DOHH2 (cell line): ENCODE results near the gene BNC2.

Experiments
- H3F3A ChIP-seq: fragments of 200-600 bp; sonication (generic), shearing (Covaris generic); 2 replicates; pipeline ENCODE4 v1.6.0; 2016; ENCODE audit warnings: antibody characterized with exemption, mild to moderate bottlenecking; ENCODE audit not compliant: control insufficient read depth, insufficient read depth
- H3K27ac ChIP-seq: fragments of 200-600 bp; sonication (generic); 2 replicates; pipeline ENCODE4 v1.5.1; 2014; ENCODE audit warnings: low read depth, mild to moderate bottlenecking, low read length, moderate library complexity
- H3K27me3 ChIP-seq: fragments of 200-600 bp; sonication (generic); 2 replicates; pipeline ENCODE4 v1.6.1; 2014; ENCODE audit warnings: mild to moderate bottlenecking, low read length, mixed read lengths; ENCODE audit not compliant: control insufficient read depth
- H3K36me3 ChIP-seq: fragments of 200-600 bp; sonication (generic); 2 replicates; pipeline ENCODE4 v1.6.1; 2014; ENCODE audit warnings: mild to moderate bottlenecking, low read length, moderate library complexity, mixed read lengths; ENCODE audit not compliant: control insufficient read depth
- H3K4me1 ChIP-seq: fragments of 200-600 bp; sonication (generic); 2 replicates; pipeline ENCODE4 v1.6.1; 2014; ENCODE audit warnings: mild to moderate bottlenecking, low read length, mixed read lengths; ENCODE audit not compliant: control insufficient read depth
- H3K4me2 ChIP-seq: fragments of 200-600 bp; sonication (generic); 2 replicates; pipeline ENCODE4 v1.6.0; 2014; ENCODE audit warnings: mild to moderate bottlenecking, low read length, moderate library complexity
- H3K4me3 ChIP-seq: fragments of 200-600 bp; sonication (generic); 2 replicates; pipeline ENCODE4 v1.5.1; 2014; ENCODE audit warnings: mild to moderate bottlenecking, low read length, mixed read lengths
- H3K79me2 ChIP-seq: fragments of 200-600 bp; sonication (generic); 2 replicates; pipeline ENCODE4 v1.6.1; 2014; ENCODE audit warnings: mild to moderate bottlenecking, low read length, mixed read lengths; ENCODE audit not compliant: control insufficient read depth
- H3K9me2 ChIP-seq: fragments of 200-600 bp; sonication (generic); replicated peaks from 2 replicates; pipeline ENCODE4 v1.6.1; 2014; ENCODE audit warnings: mild to moderate bottlenecking, low read length, mixed read lengths; ENCODE audit not compliant: control insufficient read depth
- H3K9me3 ChIP-seq: fragments of 200-600 bp; sonication (generic); 2 replicates; pipeline ENCODE4 v1.6.1; 2014; ENCODE audit warnings: antibody characterized with exemption, low read length, mixed read lengths; ENCODE audit not compliant: control insufficient read depth, insufficient read depth
- H4K20me1 ChIP-seq: fragments of 200-600 bp; sonication (generic); 2 replicates; pipeline ENCODE4 v1.6.0; 2014; ENCODE audit warnings: low read depth, mild to moderate bottlenecking, antibody characterized with exemption, low read length, moderate library complexity; ENCODE audit not compliant: control insufficient read depth, insufficient read depth
- CTCF ChIP-seq: fragments of 200-600 bp; sonication (generic); IDR thresholded peaks from one replicate; pipeline ENCODE4 v1.5.1; 2014; ENCODE audit warnings: antibody characterized with exemption, mild to moderate bottlenecking, low read depth, low read length; ENCODE audit not compliant: poor library complexity, severe bottlenecking
- EZH2phosphoT487 ChIP-seq: fragments of 200-600 bp; sonication (generic); IDR thresholded peaks from 2 replicates; pipeline ENCODE4 v1.6.1; 2017; ENCODE audit warnings: borderline replicate concordance, mild to moderate bottlenecking, antibody characterized with exemption, low read length, moderate library complexity, mixed read lengths

BNC2 gene

DNA sequence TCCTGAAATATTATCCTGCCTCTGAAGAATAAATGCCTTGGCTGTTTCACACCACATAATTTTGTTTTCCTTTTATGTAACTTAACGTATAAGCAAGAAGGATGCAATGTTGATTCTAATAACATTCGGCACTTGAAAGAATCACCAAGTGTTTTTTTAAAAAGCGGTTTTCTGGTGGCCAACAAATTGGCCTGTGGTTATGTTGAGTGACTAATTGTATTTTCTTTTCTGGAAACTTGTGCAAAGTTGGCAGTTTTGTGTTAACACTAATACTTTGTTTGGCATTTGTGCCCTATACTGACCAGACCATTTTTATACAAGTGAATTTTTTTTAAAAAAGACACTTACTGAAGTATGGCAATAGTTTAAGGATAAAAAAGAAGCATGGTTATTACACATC lies 452.7 kb downstream of the BNC2 start:
- H4K20me1 ChIP-seq: no peaks in the 10 kb centered on the region
- H3K79me2 ChIP-seq: no peaks in the 10 kb centered on the region
- no peaks in the 10 kb centered on the region for H3K4me1 ChIP-seq
- H3K36me3 ChIP-seq: no peaks in the 10 kb centered on the region
- no peaks in the 10 kb centered on the region for H3K27me3 ChIP-seq
- H3K27ac ChIP-seq: no peak overlapping the region
- TF ChIP-seq CTCF (no peak), EZH2phosphoT487 (no peak)
- H3K4me2 ChIP-seq: no peak overlapping the region
- no peaks in the 10 kb centered on the region for H3K9me3 ChIP-seq
- H3K9me2 ChIP-seq: no peaks in the 10 kb centered on the region
- no peak overlapping the region for H3K4me3 ChIP-seq
- H3F3A ChIP-seq: no peaks in the 10 kb centered on the region

DNA sequence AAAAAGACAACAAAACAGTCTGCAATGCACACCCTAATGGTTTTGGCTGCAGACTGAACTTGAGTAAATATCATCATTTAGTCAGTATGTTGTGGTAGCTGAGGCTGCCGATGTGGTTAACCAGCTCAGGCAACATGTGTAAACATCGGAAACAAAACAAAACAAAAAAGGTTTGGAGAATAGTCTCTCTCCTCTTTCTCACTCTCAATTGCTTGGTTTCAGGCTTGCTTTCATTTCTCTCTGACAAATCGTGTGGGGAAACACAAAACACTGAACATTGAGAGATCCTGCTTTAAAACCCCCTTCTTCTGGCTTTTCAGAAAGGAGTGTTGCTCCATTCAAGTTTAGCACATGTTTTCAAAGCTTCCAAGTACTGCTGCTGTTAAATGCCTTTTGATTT lies 453.3 kb downstream of the BNC2 start:
- Histone ChIP-seq H3K27ac (no peak overlapping the region), H3K79me2 (no peaks in the 10 kb centered on the region), H3K9me2 (no peaks in the 10 kb centered on the region), H3K4me3 (no peak overlapping the region), H3K4me1 (no peaks in the 10 kb centered on the region), H3K9me3 (no peaks in the 10 kb centered on the region), H3F3A (no peaks in the 10 kb centered on the region), H4K20me1 (no peaks in the 10 kb centered on the region), H3K36me3 (no peaks in the 10 kb centered on the region), H3K4me2 (no peak overlapping the region), H3K27me3 (no peaks in the 10 kb centered on the region)
- no peak for TF ChIP-seq CTCF
- no peak for TF ChIP-seq EZH2phosphoT487

GRCh38 chr9:16414451-16414850 lies 456.0 kb downstream of the BNC2 start:
- Histone ChIP-seq H3K79me2 (no peaks in the 10 kb centered on the region), H3K4me1 (no peaks in the 10 kb centered on the region), H3K27ac (no peak overlapping the region), H3K4me2 (no peak overlapping the region), H3K9me3 (no peaks in the 10 kb centered on the region), H3K4me3 (no peak overlapping the region), H4K20me1 (no peaks in the 10 kb centered on the region), H3K36me3 (no peaks in the 10 kb centered on the region), H3K9me2 (no peaks in the 10 kb centered on the region), H3K27me3 (no peaks in the 10 kb centered on the region), H3F3A (no peaks in the 10 kb centered on the region)
- TF ChIP-seq CTCF (no peak), EZH2phosphoT487 (no peak)
